ENCODE data around the gene PRKG1.
"Not testable (repeated sequence)": the region's sequence is repeated elsewhere in the genome, so short reads cannot be mapped to it uniquely, and the experiment has no call there.

Gene PRKG1

GRCh38 chr10:51672039-51672535 lies 597.8 kb downstream of the PRKG1 start:
- H3K4me1 ChIP-seq (ENCODE audit: control insufficient read depth in 5 of 5, insufficient read depth in 5 of 5, low read length in 5 of 5): no peaks in the 10 kb centered on the region
- no peak overlapping the region for H3K9ac ChIP-seq (ENCODE audit: low read length in 5 of 5)
- no peaks in the 10 kb centered on the region for H3K27me3 ChIP-seq (ENCODE audit: control insufficient read depth in 5 of 5, insufficient read depth in 4 of 5, low read length in 5 of 5)
- no peaks in the 10 kb centered on the region for H3K36me3 ChIP-seq (ENCODE audit: control insufficient read depth in 5 of 5, insufficient read depth in 5 of 5, low read length in 5 of 5)
- no peak overlapping the region for H3K27ac ChIP-seq (ENCODE audit: low read depth, low read length)
- peaks cover 0 to 6% (median 3%) of the 10 kb centered on the region in 5 donors for H3K9me3 ChIP-seq (ENCODE audit: control insufficient read depth in 5 of 5, low read length in 5 of 5)
- H3K4me3 ChIP-seq (ENCODE audit: low read depth in 1 of 5, low read length in 5 of 5): no peak overlapping the region

DNA sequence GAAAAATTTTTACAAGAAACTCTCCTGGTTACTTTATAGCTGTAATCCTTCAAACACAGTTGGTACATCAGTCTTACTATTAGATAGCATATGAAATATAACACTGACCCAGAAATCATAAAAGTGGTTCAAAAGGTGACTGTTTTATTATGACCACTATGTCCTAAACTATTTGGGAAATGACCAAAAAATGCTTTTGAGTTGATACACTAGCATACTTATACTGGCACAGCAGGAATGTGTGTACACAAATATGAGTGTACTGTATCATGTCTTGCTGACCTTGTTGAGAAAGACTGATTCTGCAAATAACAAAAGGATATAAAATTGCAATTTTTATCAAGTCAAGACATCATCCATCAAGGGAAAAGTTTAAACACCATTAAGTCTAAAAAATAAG lies 600.8 kb downstream of the PRKG1 start:
- H3K36me3 ChIP-seq (ENCODE audit: control insufficient read depth in 5 of 5, insufficient read depth in 5 of 5, low read length in 5 of 5): no peaks in the 10 kb centered on the region
- H3K4me1 ChIP-seq (ENCODE audit: control insufficient read depth in 5 of 5, insufficient read depth in 5 of 5, low read length in 5 of 5): no peaks in the 10 kb centered on the region
- no peak overlapping the region for H3K9ac ChIP-seq (ENCODE audit: low read length in 5 of 5)
- peaks cover 0 to 6% (median 3%) of the 10 kb centered on the region in 5 donors for H3K9me3 ChIP-seq (ENCODE audit: control insufficient read depth in 5 of 5, low read length in 5 of 5)
- no peak overlapping the region for H3K27ac ChIP-seq (ENCODE audit: low read depth, low read length)
- H3K27me3 ChIP-seq (ENCODE audit: control insufficient read depth in 5 of 5, insufficient read depth in 4 of 5, low read length in 5 of 5): no peaks in the 10 kb centered on the region
- no peak overlapping the region for H3K4me3 ChIP-seq (ENCODE audit: low read depth in 1 of 5, low read length in 5 of 5)

DNA sequence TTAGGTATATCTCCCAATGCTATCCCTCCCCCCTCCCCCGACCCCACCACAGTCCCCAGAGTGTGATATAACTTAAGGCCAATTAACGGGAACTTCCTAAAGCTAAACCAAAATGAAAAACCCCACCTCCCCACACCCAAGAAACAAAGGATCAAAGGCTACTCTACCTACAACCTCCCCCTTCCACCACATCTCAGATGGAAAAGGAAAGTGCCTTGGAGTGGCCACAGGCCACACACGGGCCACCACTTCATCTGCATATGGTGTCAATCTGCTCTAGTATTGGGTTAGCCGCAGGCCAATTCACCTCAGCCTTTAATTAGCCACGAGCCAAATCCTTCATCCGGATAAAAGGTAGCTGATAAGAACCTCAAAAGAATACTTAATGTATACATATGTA lies 605.6 kb downstream of the PRKG1 start:
- H3K4me3 ChIP-seq (ENCODE audit: low read depth in 1 of 5, low read length in 5 of 5): no peak overlapping the region
- no peak overlapping the region for H3K9ac ChIP-seq (ENCODE audit: low read length in 5 of 5)
- H3K9me3 ChIP-seq (ENCODE audit: control insufficient read depth in 5 of 5, low read length in 5 of 5): no peaks in the 10 kb centered on the region
- peaks cover 0 to 12% (median 9%) of the 10 kb centered on the region in 5 donors for H3K4me1 ChIP-seq (ENCODE audit: control insufficient read depth in 5 of 5, insufficient read depth in 5 of 5, low read length in 5 of 5)
- H3K27me3 ChIP-seq (ENCODE audit: control insufficient read depth in 5 of 5, insufficient read depth in 4 of 5, low read length in 5 of 5): no peaks in the 10 kb centered on the region
- no peak overlapping the region for H3K27ac ChIP-seq (ENCODE audit: low read depth, low read length)
- no peaks in the 10 kb centered on the region for H3K36me3 ChIP-seq (ENCODE audit: control insufficient read depth in 5 of 5, insufficient read depth in 5 of 5, low read length in 5 of 5)

GRCh38 chr10:51683031-51683691 lies 608.9 kb downstream of the PRKG1 start:
- H3K36me3 ChIP-seq (ENCODE audit: control insufficient read depth in 5 of 5, insufficient read depth in 5 of 5, low read length in 5 of 5): no peaks in the 10 kb centered on the region
- peak overlapping the region; percentile 12 for H3K27ac ChIP-seq (ENCODE audit: low read depth, low read length)
- H3K27me3 ChIP-seq (ENCODE audit: control insufficient read depth in 5 of 5, insufficient read depth in 4 of 5, low read length in 5 of 5): no peaks in the 10 kb centered on the region
- H3K9ac ChIP-seq (ENCODE audit: low read length in 5 of 5): no peak overlapping the region
- H3K4me1 ChIP-seq (ENCODE audit: control insufficient read depth in 5 of 5, insufficient read depth in 5 of 5, low read length in 5 of 5): peaks cover 0 to 21% (median 9%) of the 10 kb centered on the region in 5 donors
- H3K9me3 ChIP-seq (ENCODE audit: control insufficient read depth in 5 of 5, low read length in 5 of 5): no peaks in the 10 kb centered on the region
- peak overlapping the region in 1 of 5 donors; percentile 26 for H3K4me3 ChIP-seq (ENCODE audit: low read depth in 1 of 5, low read length in 5 of 5)

DNA sequence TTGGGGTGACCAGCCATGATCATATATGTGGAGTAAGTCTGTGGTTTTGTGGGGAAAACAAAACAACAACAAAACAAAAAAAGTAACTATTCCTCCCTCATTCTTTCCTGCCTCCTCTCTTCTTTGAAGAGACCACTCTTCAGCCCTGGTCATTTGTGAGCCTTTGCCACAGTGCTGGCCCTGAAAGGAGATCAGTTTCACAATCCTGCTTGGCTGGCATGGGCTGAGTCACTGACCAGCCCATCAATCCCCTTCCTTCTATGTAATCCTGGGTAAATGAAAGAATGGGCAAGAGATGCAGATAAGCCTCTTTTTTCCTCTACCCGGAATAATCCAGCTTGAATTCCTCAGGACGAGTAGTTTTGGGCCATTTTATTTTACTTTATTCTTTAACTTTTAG lies 611.5 kb downstream of the PRKG1 start:
- H3K27me3 ChIP-seq (ENCODE audit: control insufficient read depth in 5 of 5, insufficient read depth in 4 of 5, low read length in 5 of 5): no peaks in the 10 kb centered on the region
- H3K9me3 ChIP-seq (ENCODE audit: control insufficient read depth in 5 of 5, low read length in 5 of 5): no peaks in the 10 kb centered on the region
- no peaks in the 10 kb centered on the region for H3K36me3 ChIP-seq (ENCODE audit: control insufficient read depth in 5 of 5, insufficient read depth in 5 of 5, low read length in 5 of 5)
- no peak overlapping the region for H3K4me3 ChIP-seq (ENCODE audit: low read depth in 1 of 5, low read length in 5 of 5)
- H3K4me1 ChIP-seq (ENCODE audit: control insufficient read depth in 5 of 5, insufficient read depth in 5 of 5, low read length in 5 of 5): peaks cover 0 to 21% (median 9%) of the 10 kb centered on the region in 5 donors
- H3K27ac ChIP-seq (ENCODE audit: low read depth, low read length): no peak overlapping the region
- no peak overlapping the region for H3K9ac ChIP-seq (ENCODE audit: low read length in 5 of 5)

DNA sequence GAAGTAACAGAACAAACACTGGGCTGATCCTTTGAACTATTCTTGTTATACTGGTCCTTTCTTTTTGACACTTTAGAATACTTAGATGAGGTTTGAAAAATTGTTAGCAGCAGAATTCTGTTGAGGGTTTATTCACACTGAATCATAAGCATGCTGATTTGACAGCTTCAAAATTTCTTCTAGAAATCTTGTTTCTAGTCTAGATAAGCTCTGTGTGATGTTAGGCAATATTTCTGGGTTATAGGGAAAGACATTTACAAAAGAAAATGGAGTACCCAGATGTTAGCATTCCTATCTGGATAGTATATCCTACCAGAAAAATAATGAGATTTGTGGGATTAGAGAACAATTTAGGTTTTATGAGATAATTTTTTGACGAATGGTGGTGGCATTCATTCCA lies 613.0 kb downstream of the PRKG1 start:
- H3K9ac ChIP-seq (ENCODE audit: low read length in 5 of 5): no peak overlapping the region
- no peak overlapping the region for H3K4me3 ChIP-seq (ENCODE audit: low read depth in 1 of 5, low read length in 5 of 5)
- no peaks in the 10 kb centered on the region for H3K27me3 ChIP-seq (ENCODE audit: control insufficient read depth in 5 of 5, insufficient read depth in 4 of 5, low read length in 5 of 5)
- H3K27ac ChIP-seq (ENCODE audit: low read depth, low read length): no peak overlapping the region
- H3K4me1 ChIP-seq (ENCODE audit: control insufficient read depth in 5 of 5, insufficient read depth in 5 of 5, low read length in 5 of 5): peaks cover 0 to 21% (median 9%) of the 10 kb centered on the region in 5 donors
- H3K9me3 ChIP-seq (ENCODE audit: control insufficient read depth in 5 of 5, low read length in 5 of 5): no peaks in the 10 kb centered on the region
- no peaks in the 10 kb centered on the region for H3K36me3 ChIP-seq (ENCODE audit: control insufficient read depth in 5 of 5, insufficient read depth in 5 of 5, low read length in 5 of 5)

DNA sequence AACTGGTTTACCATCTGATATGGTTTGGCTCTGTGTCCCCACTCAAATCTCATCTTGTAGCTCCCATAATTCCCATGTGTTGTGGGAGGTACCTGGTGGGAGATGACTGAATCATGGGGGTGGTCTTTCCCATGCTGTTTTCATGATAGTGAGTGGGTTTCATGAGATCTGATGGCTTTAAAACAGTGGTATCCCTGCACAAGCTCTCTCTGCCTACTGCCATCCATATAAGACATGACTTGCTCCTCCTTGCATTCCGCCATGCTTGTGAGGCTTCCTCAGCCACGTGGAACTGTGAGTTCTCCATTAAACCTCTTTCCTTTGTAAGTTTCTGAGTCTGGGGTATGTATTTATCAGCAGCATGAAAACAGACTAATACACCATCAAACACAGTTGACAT lies 614.5 kb downstream of the PRKG1 start:
- not testable (repeated sequence) for H3K27me3 ChIP-seq (ENCODE audit: control insufficient read depth in 5 of 5, insufficient read depth in 4 of 5, low read length in 5 of 5); H3K36me3 ChIP-seq (ENCODE audit: control insufficient read depth in 5 of 5, insufficient read depth in 5 of 5, low read length in 5 of 5); H3K9ac ChIP-seq (ENCODE audit: low read length in 5 of 5); H3K4me3 ChIP-seq (ENCODE audit: low read depth in 1 of 5, low read length in 5 of 5); H3K27ac ChIP-seq (ENCODE audit: low read depth, low read length); H3K4me1 ChIP-seq (ENCODE audit: control insufficient read depth in 5 of 5, insufficient read depth in 5 of 5, low read length in 5 of 5); H3K9me3 ChIP-seq (ENCODE audit: control insufficient read depth in 5 of 5, low read length in 5 of 5)

DNA sequence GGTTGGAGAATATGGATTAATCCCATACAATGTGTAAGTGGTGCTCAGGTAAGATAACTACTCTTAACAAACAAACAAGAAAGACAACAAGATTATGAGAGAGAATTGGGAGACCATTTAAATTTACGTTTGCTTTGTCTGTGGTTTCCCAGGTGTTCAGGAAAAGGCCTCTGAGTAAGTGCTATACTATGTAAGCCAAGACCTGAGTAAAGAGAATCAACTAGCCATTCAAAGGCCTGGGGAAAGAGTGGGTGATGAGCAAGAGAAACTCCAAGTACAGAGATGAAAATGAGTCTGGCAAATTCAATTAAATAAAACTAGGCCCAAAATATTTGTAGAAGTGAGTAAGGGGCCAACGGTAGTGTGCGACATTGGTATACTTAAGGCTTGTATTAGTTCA lies 615.2 kb downstream of the PRKG1 start:
- H3K4me3 ChIP-seq (ENCODE audit: low read depth in 1 of 5, low read length in 5 of 5): no peak overlapping the region
- H3K27me3 ChIP-seq (ENCODE audit: control insufficient read depth in 5 of 5, insufficient read depth in 4 of 5, low read length in 5 of 5): no peaks in the 10 kb centered on the region
- H3K9me3 ChIP-seq (ENCODE audit: control insufficient read depth in 5 of 5, low read length in 5 of 5): no peaks in the 10 kb centered on the region
- H3K36me3 ChIP-seq (ENCODE audit: control insufficient read depth in 5 of 5, insufficient read depth in 5 of 5, low read length in 5 of 5): no peaks in the 10 kb centered on the region
- no peak overlapping the region for H3K27ac ChIP-seq (ENCODE audit: low read depth, low read length)
- H3K4me1 ChIP-seq (ENCODE audit: control insufficient read depth in 5 of 5, insufficient read depth in 5 of 5, low read length in 5 of 5): peaks cover 0 to 8% (median 0%) of the 10 kb centered on the region in 5 donors
- no peak overlapping the region for H3K9ac ChIP-seq (ENCODE audit: low read length in 5 of 5)

DNA sequence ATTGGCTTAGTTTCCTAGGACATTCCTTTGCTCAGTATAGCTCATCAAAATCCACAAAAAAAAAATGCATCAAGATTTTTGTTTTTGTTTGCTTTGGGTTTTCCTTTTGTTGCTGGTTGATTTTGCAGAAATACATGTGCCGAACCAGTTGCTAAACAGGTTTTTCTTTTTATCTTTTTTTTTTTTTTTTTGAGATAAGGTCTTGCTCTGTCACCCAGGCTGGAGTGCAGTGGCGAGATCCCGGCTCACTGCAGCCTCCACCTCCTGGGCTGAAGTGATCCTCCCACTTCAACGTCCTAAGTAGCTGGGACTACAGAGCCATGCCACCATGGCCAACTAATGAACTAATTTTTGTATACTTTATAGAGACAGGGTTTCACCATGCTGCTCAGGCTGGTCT lies 616.8 kb downstream of the PRKG1 start:
- Histone ChIP-seq H3K27ac (ENCODE audit: low read depth, low read length) (no peak overlapping the region), H3K9me3 (ENCODE audit: control insufficient read depth in 5 of 5, low read length in 5 of 5) (no peaks in the 10 kb centered on the region), H3K4me1 (ENCODE audit: control insufficient read depth in 5 of 5, insufficient read depth in 5 of 5, low read length in 5 of 5) (peaks cover 0 to 9% (median 2%) of the 10 kb centered on the region in 5 donors), H3K36me3 (ENCODE audit: control insufficient read depth in 5 of 5, insufficient read depth in 5 of 5, low read length in 5 of 5) (no peaks in the 10 kb centered on the region), H3K9ac (ENCODE audit: low read length in 5 of 5) (no peak overlapping the region), H3K27me3 (ENCODE audit: control insufficient read depth in 5 of 5, insufficient read depth in 4 of 5, low read length in 5 of 5) (no peaks in the 10 kb centered on the region), H3K4me3 (ENCODE audit: low read depth in 1 of 5, low read length in 5 of 5) (no peak overlapping the region)

DNA sequence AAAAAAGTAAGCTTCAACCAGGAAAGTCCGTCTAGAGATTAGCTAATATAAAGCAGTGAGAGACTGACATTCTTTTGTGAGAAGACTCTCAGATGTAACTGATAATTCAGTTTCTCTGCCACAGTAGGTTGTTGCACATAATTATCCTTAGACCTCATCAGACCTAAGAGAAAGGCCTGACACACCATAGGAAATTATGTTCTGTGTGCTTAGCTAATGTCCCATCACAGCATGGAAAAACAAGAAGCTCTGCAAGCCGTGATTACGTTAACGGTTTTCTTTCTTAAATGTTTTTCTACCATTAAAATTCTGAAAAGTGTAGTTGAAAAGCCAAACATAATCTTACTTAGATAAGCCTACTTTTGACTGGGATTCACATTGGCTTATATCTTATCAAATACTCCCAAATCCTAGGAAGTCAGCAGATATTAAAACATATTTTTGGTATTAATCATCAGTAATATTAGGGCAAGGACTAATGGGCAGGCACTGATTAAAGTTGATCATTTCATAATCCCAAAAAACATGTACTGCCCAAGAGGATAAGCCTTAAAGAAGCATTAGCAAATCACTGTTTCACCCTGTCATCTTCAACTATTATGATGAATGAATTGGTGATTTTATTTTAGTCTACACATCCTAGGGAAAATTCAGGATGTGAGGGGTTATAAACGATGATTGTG lies 619.9 kb downstream of the PRKG1 start:
- Histone ChIP-seq H3K4me3 (ENCODE audit: low read depth in 1 of 5, low read length in 5 of 5) (no peak overlapping the region), H3K27me3 (ENCODE audit: control insufficient read depth in 5 of 5, insufficient read depth in 4 of 5, low read length in 5 of 5) (no peaks in the 10 kb centered on the region), H3K9ac (ENCODE audit: low read length in 5 of 5) (no peak overlapping the region), H3K9me3 (ENCODE audit: control insufficient read depth in 5 of 5, low read length in 5 of 5) (no peaks in the 10 kb centered on the region), H3K4me1 (ENCODE audit: control insufficient read depth in 5 of 5, insufficient read depth in 5 of 5, low read length in 5 of 5) (peaks cover 8 to 37% (median 28%) of the 10 kb centered on the region in 5 donors), H3K27ac (ENCODE audit: low read depth, low read length) (peak overlapping the region; percentile 32), H3K36me3 (ENCODE audit: control insufficient read depth in 5 of 5, insufficient read depth in 5 of 5, low read length in 5 of 5) (peaks cover 0 to 5% (median 3%) of the 10 kb centered on the region in 5 donors)

Data from subcutaneous abdominal adipose tissue (tissue), 5 donors.